GM12874 (cell line): ENCODE data around the gene SETD3.

ENCODE experiments used
- CTCF ChIP-seq: IDR thresholded peaks from 2 replicates; pipeline ENCODE4 v1.5.1; 2011; ENCODE audit warnings: low read depth, mild to moderate bottlenecking, control low read depth, low read length, moderate library complexity; ENCODE audit not compliant: insufficient read depth

SETD3 gene

GRCh38 chr14:99361596-99362215 lies 119.0 kb downstream of the SETD3 start:
- no peak for TF ChIP-seq CTCF

GRCh38 chr14:99360774-99361595 lies 119.7 kb downstream of the SETD3 start:
- no peak for TF ChIP-seq CTCF

GRCh38 chr14:99359906-99360305 lies 120.8 kb downstream of the SETD3 start:
- no peak for TF ChIP-seq CTCF

GRCh38 chr14:99357916-99358390 lies 122.7 kb downstream of the SETD3 start:
- no peak for TF ChIP-seq CTCF

GRCh38 chr14:99357151-99357915 lies 123.3 kb downstream of the SETD3 start:
- TF ChIP-seq CTCF: no peak

- no peak for TF ChIP-seq CTCF
These were observed 124.5 kb downstream of the SETD3 start for GRCh38 chr14:99356031-99356608.
